Natural killer cell (primary cell): ENCODE measurements around the gene PLB1. TPM values are rescaled to one million over a fixed set of nuclear protein-coding genes. Genes with fewer than 3 reads are reported as not detected.

Experiments
- ATAC-seq, 3 donors: fragments of 150-1000 bp in 2 of 3; fragments of 200-7000 bp in 1 of 3; cut with Tn5 transposase; 1 replicate in 1 of 3; 2 replicates in 2 of 3; pipeline ENCODE4 v1.10.0; 2021; ENCODE audit warnings: mild to moderate bottlenecking in 2 of 3, moderate library complexity in 2 of 3
- DNase-seq, 2 donors: peaks; one replicate each; pipeline versions ENCODE4 v3.0.0 to v3.0.0-alpha.2; 2013 to 2021; ENCODE audit warnings: mixed read lengths in 1 of 2
- H3K27ac ChIP-seq: one replicate; pipeline ENCODE4 v1.5.1; 2013; ENCODE audit warnings: mild to moderate bottlenecking, low read length
- H3K27me3 ChIP-seq: one replicate; pipeline ENCODE4 v1.6.1; 2013; ENCODE audit warnings: low read length; ENCODE audit not compliant: control insufficient read depth, insufficient read depth
- H3K36me3 ChIP-seq: one replicate; pipeline ENCODE4 v1.6.1; 2013; ENCODE audit warnings: low read length; ENCODE audit not compliant: control insufficient read depth, insufficient read depth
- H3K4me1 ChIP-seq: one replicate; pipeline ENCODE4 v1.6.1; 2013; ENCODE audit warnings: low read length; ENCODE audit not compliant: control insufficient read depth, insufficient read depth
- H3K4me3 ChIP-seq: one replicate; pipeline ENCODE4 v1.5.1; 2013; ENCODE audit warnings: low read length
- H3K9me3 ChIP-seq: one replicate; pipeline ENCODE4 v1.6.1; 2013; ENCODE audit warnings: low read length; ENCODE audit not compliant: control insufficient read depth, insufficient read depth
- H3K27ac Mint-ChIP-seq, 2 donors: one replicate each; pipeline ENCODE4 v1.8.0; 2022; ENCODE audit warnings: mild to moderate bottlenecking in 2 of 2, mixed read lengths in 2 of 2, moderate library complexity in 1 of 2
- H3K27me3 Mint-ChIP-seq, 2 donors: one replicate each; pipeline ENCODE4 v1.8.0; 2022; ENCODE audit warnings: low read depth in 2 of 2, mixed read lengths in 2 of 2
- H3K36me3 Mint-ChIP-seq: one replicate; pipeline ENCODE4 v1.8.0; 2022; ENCODE audit warnings: mixed read lengths
- H3K4me1 Mint-ChIP-seq, 2 donors: one replicate each; pipeline ENCODE4 v1.8.0; 2022; ENCODE audit warnings: mixed read lengths in 2 of 2
- H3K4me3 Mint-ChIP-seq: one replicate; pipeline ENCODE4 v1.8.0; 2022; ENCODE audit warnings: mild to moderate bottlenecking, moderate library complexity, mixed read lengths
- H3K9me3 Mint-ChIP-seq, 2 donors: one replicate each; pipeline ENCODE4 v1.8.0; 2022; ENCODE audit warnings: mixed read lengths in 2 of 2
- WGBS: methylation state at CpG from one replicate; pipeline ENCODE4 v1.1.7; 2013; ENCODE audit warnings: missing lambda C conversion rate; ENCODE audit not compliant: insufficient coverage; 5-methylcytosine and 5-hydroxymethylcytosine counted together
- intact Hi-C: fragments of 100-400 bp; cut with micrococcal nuclease; formaldehyde crosslinking; loops from one replicate; pipeline ENCODE4 v1.14.2; 2022
- total RNA-seq, 4 donors: library from RNA; stranded (reverse); fragments of 120-200 nt in 1 of 4; gene quantifications; one replicate each; pipeline versions ENCODE4 v1.2.3 to v1.2.4, GENCODE V29; 2013 to 2022
- TF ChIP-seq, protein P1 (sequence below): fragments of 200-600 bp; IDR thresholded peaks from one replicate; pipeline ENCODE4 v1.8.0; 2022; ENCODE audit warnings: antibody characterized with exemption

The PLB1 gene
- total RNA-seq, 3 donors from 2014 or later (not counting 1 experiment from before 2014, with no cell fraction given): 1.7 to 2.6 (median 1.9) TPM

DNA sequence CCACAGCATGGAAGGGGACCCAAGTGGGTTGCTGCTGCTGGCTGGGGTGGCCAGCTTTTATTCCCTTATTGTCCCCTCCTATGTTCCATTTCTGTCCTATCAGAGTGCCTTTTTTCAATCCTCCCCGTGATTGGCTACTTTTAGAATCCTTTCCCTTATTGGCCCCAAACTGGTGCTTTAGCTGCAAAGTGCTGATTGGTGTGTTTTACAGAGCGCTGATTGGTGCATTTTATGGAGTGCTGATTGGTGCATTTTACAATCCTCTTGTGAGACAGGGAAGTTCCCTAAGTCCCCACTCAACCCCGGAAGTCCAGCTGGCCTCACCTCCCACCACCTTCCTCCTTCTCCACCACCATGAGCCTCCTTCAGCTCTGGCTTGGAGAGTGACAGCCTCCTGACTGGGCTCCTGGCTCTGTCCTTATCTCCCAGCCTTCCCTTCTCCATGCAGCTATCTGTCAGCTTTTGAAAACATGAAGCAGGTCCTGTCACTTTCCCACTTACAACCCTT lies 20.7 kb upstream of the PLB1 start:
- H3K9me3 Mint-ChIP-seq: no peaks in the 10 kb centered on the region
- no peaks in the 10 kb centered on the region for H3K9me3 ChIP-seq

DNA sequence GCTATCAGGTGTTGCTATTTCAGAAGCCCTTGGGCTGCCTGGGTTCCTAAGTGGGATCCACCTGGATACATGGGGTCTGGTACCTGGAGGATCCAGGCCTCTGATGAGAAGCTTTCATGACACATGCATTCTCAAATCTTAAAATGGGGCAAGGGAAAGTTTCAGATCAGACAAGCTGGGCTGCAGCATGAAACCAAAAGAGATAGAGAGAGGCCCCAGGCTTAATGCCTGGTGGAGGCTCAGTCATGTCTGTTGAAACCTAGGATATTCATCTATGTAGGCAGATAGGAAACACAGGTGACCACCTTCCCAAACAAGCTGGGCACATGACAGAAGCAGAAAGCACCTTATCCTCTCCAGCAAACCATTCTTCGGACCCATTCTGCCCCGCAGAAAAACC lies 18.8 kb upstream of the PLB1 start:
- intact Hi-C loops: no loop called here
- Histone ChIP-seq H3K27me3 (no peaks in the 10 kb centered on the region), H3K4me1 (no peaks in the 10 kb centered on the region), H3K27ac (no peak overlapping the region), H3K9me3 (no peaks in the 10 kb centered on the region), H3K36me3 (no peaks in the 10 kb centered on the region), H3K4me3 (no peak overlapping the region)
- no peak overlapping the region for H3K4me3 Mint-ChIP-seq
- TF ChIP-seq, protein P1, sequence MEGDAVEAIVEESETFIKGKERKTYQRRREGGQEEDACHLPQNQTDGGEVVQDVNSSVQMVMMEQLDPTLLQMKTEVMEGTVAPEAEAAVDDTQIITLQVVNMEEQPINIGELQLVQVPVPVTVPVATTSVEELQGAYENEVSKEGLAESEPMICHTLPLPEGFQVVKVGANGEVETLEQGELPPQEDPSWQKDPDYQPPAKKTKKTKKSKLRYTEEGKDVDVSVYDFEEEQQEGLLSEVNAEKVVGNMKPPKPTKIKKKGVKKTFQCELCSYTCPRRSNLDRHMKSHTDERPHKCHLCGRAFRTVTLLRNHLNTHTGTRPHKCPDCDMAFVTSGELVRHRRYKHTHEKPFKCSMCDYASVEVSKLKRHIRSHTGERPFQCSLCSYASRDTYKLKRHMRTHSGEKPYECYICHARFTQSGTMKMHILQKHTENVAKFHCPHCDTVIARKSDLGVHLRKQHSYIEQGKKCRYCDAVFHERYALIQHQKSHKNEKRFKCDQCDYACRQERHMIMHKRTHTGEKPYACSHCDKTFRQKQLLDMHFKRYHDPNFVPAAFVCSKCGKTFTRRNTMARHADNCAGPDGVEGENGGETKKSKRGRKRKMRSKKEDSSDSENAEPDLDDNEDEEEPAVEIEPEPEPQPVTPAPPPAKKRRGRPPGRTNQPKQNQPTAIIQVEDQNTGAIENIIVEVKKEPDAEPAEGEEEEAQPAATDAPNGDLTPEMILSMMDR: no peak
- no peaks in the 10 kb centered on the region for H3K27me3 Mint-ChIP-seq
- 93% methylated on average over 2 of the region's 2 CpGs for WGBS
- no peak for ATAC-seq
- DNase-seq: no peak
- no peak overlapping the region for H3K27ac Mint-ChIP-seq
- no peaks in the 10 kb centered on the region for H3K36me3 Mint-ChIP-seq
- peaks cover 2 to 10% of the 10 kb centered on the region in 2 donors for H3K4me1 Mint-ChIP-seq
- H3K9me3 Mint-ChIP-seq: no peaks in the 10 kb centered on the region

More for the DNA sequence above, 20.7 kb upstream of the PLB1 start:
- Histone ChIP-seq H3K36me3 (no peaks in the 10 kb centered on the region), H3K4me1 (peaks cover 5% of the 10 kb centered on the region), H3K27me3 (no peaks in the 10 kb centered on the region), H3K27ac (no peak overlapping the region), H3K4me3 (no peak overlapping the region)
- intact Hi-C loops: no loop called here
- no peak overlapping the region for H3K4me3 Mint-ChIP-seq
- H3K27ac Mint-ChIP-seq: no peak overlapping the region
- TF ChIP-seq, protein P1: no peak
- H3K36me3 Mint-ChIP-seq: no peaks in the 10 kb centered on the region
- H3K4me1 Mint-ChIP-seq: peaks cover 5 to 16% of the 10 kb centered on the region in 2 donors
- DNase-seq (no peak), ATAC-seq (no peak)
- 86% methylated on average over 2 of the region's 3 CpGs for whole genome bisulfite sequencing
- no peaks in the 10 kb centered on the region for H3K27me3 Mint-ChIP-seq

DNA sequence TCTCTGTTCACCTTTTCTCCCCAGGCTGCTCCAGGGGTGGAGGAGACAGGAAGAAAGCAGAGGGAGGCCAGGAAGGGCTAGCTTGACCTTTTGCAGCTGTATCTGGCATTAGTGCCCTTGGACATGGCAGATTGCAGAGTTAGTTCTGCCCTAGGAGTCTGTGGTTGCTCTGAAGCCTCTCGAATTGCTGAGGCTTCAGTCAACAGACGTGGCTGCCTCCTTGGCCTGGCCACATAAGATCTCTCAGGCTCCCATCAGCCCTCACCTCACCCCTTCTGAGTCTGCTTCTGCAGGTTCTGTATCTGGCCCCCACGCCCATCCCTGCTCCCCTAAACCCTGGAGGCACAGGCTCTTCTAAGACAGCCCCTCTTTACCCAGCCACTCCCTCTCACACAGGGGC lies 18.2 kb upstream of the PLB1 start:
- no peak overlapping the region for H3K4me3 Mint-ChIP-seq
- TF ChIP-seq, protein P1: no peak
- Histone ChIP-seq H3K27me3 (no peaks in the 10 kb centered on the region), H3K36me3 (no peaks in the 10 kb centered on the region), H3K4me3 (no peak overlapping the region), H3K27ac (no peak overlapping the region), H3K4me1 (no peaks in the 10 kb centered on the region), H3K9me3 (no peaks in the 10 kb centered on the region)
- ATAC-seq (no peak), DNase-seq (no peak)
- peaks cover 0 to 3% of the 10 kb centered on the region in 2 donors for H3K27me3 Mint-ChIP-seq
- H3K27ac Mint-ChIP-seq: no peak overlapping the region
- 72% methylated on average over 3 of the region's 3 CpGs for WGBS
- H3K4me1 Mint-ChIP-seq: peaks cover 0 to 8% of the 10 kb centered on the region in 2 donors
- no peaks in the 10 kb centered on the region for H3K36me3 Mint-ChIP-seq
- intact Hi-C loops: no loop called here
- no peaks in the 10 kb centered on the region for H3K9me3 Mint-ChIP-seq

DNA sequence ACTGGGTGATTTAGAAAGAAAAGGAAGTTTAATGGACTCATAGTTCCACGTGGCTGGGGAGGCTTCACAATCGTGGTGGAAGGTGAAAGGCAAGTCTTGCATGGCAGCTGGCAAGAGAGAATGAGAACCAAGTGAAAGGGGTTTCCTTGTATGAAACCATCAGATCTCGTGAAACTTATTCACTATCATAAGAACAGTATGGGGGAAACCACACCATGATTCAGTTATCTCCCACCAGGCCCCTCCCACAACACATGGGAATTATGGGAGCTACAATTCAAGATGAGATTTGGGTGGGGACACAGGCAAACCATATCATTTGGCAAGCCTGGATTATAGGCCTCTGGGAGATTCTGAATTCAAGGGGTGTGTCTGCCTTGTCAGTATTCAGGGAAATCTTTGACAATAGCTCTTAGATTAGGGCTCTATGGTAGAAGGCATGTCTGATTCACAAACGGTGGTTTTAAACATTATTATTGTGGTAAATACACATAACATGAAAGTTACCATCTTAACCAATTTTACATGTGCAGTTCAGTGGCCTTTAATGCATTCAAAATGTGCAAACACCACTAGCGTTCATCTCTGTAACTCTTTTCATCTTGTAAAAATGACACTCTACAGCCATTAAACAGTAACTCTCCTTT lies 15.3 kb upstream of the PLB1 start:
- 74% methylated on average over 3 of the region's 5 CpGs for WGBS
- H3K36me3 Mint-ChIP-seq: no peaks in the 10 kb centered on the region
- intact Hi-C loops: no loop called here
- Histone ChIP-seq H3K27me3 (no peaks in the 10 kb centered on the region), H3K4me1 (no peaks in the 10 kb centered on the region), H3K36me3 (no peaks in the 10 kb centered on the region), H3K9me3 (no peaks in the 10 kb centered on the region), H3K27ac (no peak overlapping the region), H3K4me3 (no peak overlapping the region)
- DNase-seq (no peak), ATAC-seq (no peak)
- TF ChIP-seq, protein P1: no peak
- peaks cover 0 to 3% of the 10 kb centered on the region in 2 donors for H3K27me3 Mint-ChIP-seq
- peaks cover 0 to under 1% of the 10 kb centered on the region in 2 donors for H3K4me1 Mint-ChIP-seq
- no peaks in the 10 kb centered on the region for H3K9me3 Mint-ChIP-seq
- H3K4me3 Mint-ChIP-seq: no peak overlapping the region
- no peak overlapping the region for H3K27ac Mint-ChIP-seq
